ENCODE measurements around the gene MIDN.

Gene MIDN

DNA sequence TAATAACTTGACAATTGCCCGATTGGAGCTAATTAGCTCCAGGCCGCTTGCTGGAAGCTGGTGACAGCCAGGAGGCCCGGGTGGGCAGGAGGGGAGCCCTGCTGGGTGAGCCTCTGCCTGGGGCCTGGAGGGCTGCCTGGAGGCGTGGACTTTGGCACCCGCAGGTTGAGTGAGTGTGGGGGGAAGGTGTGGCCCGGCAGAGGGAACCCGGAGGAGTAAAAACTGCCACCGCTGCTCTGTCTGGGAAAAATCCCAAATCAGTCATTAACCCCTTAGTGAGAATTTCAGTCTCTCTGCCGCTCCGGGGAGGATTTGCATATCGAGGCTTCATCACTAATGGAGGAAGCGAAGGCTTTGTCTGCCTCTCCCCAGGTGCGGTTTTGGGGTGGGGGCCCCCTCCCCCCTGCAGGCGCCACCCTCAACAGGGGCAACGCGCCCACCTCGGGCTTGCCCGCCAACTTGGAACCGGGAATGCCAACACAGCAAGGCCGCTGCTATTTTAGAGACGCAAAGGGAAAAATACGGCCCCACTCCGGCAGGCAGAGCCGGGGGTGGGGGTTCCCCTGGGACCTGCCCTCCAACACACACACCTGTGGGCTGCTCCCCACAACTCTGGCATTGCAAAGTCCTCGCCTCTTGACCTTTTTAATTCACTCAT is 43.5 kb downstream of the MIDN start:
- Histone ChIP-seq H3K9me3 (ENCODE audit: control insufficient read depth, low read length) (no peaks in the 10 kb centered on the region), H3K27me3 (ENCODE audit: control insufficient read depth, insufficient read depth, low read length, poor library complexity, severe bottlenecking) (peaks cover 19% of the 10 kb centered on the region), H3K4me1 (ENCODE audit: control insufficient read depth, insufficient read depth, low read length) (peaks cover 13% of the 10 kb centered on the region), H3K4me3 (ENCODE audit: insufficient read depth, low read depth, low read length) (no peak overlapping the region), H3K36me3 (ENCODE audit: control insufficient read depth, insufficient read depth, low read length) (no peaks in the 10 kb centered on the region), H3K27ac (ENCODE audit: insufficient read depth, low read depth, low read length, poor library complexity, severe bottlenecking) (no peak overlapping the region)
- 83 to 87% methylated on average over 25 of the region's 25 CpGs for WGBS, 2 experiments

DNA sequence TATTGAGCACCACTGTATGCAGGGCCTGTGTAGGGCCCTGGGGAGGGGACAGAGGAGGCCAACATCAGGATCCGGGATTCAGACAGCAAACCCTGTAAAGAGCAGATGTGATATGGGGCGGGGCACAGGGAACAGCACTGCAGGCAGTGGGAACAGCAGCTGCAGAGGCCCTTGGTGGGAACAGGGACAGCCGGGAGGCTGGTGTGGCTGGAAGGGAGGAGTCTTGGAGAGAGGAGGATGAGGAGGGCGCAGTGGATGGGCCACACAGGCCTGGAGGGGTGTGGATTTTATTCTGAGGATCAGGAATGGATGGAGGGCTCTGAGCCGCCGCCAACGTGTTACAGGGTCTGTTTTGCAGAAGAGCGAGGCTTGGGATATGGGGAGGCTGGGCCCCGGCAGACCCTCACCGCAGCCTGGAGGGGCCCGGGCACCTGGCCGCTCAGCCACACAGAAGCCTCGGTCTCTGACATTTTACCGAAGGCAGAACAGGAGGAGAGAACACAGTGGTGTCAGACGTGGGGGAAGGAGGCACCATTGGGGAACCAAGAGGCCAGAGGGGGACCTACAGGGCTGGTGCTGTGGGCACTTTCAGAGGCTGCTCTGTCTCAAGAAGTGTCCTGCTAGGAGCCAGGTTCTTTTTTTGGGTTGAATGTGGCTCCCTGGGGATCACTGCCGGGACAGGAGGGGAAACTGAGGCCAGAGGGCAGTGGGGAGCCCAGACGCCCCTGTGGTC is 44.2 kb downstream of the MIDN start:
- WGBS, 2 experiments = 90 to 91% methylated on average over 17 of the region's 17 CpGs

DNA sequence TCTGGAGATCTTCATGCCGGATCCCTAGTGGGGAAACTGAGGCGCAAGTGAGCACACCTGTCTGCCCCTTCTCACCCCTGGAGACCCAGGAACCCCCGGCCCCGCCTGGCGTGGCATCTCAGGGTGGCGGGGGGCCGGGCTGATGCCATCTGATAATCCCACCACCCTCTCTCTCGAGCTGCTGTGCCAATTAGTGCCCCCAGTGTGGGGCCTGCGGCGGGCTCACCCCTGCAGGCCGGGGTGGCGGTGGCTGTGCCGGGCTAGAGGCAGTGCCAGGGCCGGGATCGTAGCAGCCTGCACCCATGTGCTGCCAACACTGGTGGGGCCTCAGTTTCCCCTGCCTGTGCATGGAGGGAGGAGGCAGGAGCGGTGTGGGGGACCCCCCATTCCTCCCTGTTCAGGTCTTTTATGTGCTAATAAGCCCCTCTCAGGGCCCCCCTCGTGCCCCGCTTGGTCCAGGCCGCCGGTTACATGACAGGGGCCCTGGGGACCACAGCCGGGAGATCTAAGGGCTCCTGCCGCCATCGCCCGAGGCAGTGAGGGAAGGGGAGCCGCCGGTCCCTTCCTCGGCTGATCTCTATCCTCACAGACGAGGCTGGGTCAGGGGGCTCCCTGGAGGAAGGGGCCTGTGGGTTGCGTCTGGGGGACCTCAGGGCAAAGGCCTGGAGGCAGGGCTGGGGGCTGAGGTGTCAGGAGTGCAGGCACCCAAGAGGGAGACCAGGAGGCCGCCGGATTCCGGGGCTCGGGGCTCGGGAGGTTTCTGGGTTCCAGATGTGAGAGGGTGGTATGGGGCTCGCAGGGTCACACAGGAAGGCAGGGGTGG is 45.6 kb downstream of the MIDN start:
- Histone ChIP-seq H3K4me1 (ENCODE audit: control insufficient read depth, insufficient read depth, low read length) (peaks cover 4% of the 10 kb centered on the region), H3K27me3 (ENCODE audit: control insufficient read depth, insufficient read depth, low read length, poor library complexity, severe bottlenecking) (peaks cover 19% of the 10 kb centered on the region), H3K9me3 (ENCODE audit: control insufficient read depth, low read length) (no peaks in the 10 kb centered on the region), H3K27ac (ENCODE audit: insufficient read depth, low read depth, low read length, poor library complexity, severe bottlenecking) (no peak overlapping the region), H3K4me3 (ENCODE audit: insufficient read depth, low read depth, low read length) (no peak overlapping the region), H3K36me3 (ENCODE audit: control insufficient read depth, insufficient read depth, low read length) (no peaks in the 10 kb centered on the region)
- 90% methylated on average over 35 of the region's 35 CpGs for WGBS, 2 experiments

More for the DNA sequence above, 44.2 kb downstream of the MIDN start:
- no peak overlapping the region for H3K4me3 ChIP-seq (ENCODE audit: insufficient read depth, low read depth, low read length)
- H3K27ac ChIP-seq (ENCODE audit: insufficient read depth, low read depth, low read length, poor library complexity, severe bottlenecking) = no peak overlapping the region
- H3K9me3 ChIP-seq (ENCODE audit: control insufficient read depth, low read length) = no peaks in the 10 kb centered on the region
- no peaks in the 10 kb centered on the region for H3K36me3 ChIP-seq (ENCODE audit: control insufficient read depth, insufficient read depth, low read length)
- H3K27me3 ChIP-seq (ENCODE audit: control insufficient read depth, insufficient read depth, low read length, poor library complexity, severe bottlenecking) = peaks cover 19% of the 10 kb centered on the region
- peaks cover 12% of the 10 kb centered on the region for H3K4me1 ChIP-seq (ENCODE audit: control insufficient read depth, insufficient read depth, low read length)

DNA sequence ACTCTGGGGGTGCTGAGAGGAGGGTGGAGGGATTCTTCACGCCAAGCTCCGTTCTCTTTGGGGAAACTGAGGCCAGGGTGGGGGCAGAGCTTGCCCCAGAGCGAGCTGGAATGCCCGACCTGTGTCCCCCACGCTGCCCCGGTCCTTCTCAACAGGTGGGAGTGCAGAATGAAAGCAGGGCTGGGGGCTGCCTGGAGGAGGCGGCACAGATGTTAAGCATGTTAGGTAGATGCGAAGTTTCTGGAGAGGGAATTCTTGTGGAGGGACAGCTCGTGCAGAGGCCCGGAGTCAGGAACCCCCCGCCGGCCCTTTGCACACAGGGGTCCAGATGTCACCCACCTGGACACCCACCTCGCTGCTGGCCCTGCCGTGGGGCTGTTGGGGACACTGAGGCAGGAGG is 46.3 kb downstream of the MIDN start:
- Histone ChIP-seq H3K9me3 (ENCODE audit: control insufficient read depth, low read length) (no peaks in the 10 kb centered on the region), H3K4me1 (ENCODE audit: control insufficient read depth, insufficient read depth, low read length) (peaks cover 4% of the 10 kb centered on the region), H3K27me3 (ENCODE audit: control insufficient read depth, insufficient read depth, low read length, poor library complexity, severe bottlenecking) (peaks cover 19% of the 10 kb centered on the region), H3K27ac (ENCODE audit: insufficient read depth, low read depth, low read length, poor library complexity, severe bottlenecking) (no peak overlapping the region), H3K36me3 (ENCODE audit: control insufficient read depth, insufficient read depth, low read length) (no peaks in the 10 kb centered on the region), H3K4me3 (ENCODE audit: insufficient read depth, low read depth, low read length) (no peak overlapping the region)
- 80 to 86% methylated on average over 14 of the region's 14 CpGs for WGBS, 2 experiments

DNA sequence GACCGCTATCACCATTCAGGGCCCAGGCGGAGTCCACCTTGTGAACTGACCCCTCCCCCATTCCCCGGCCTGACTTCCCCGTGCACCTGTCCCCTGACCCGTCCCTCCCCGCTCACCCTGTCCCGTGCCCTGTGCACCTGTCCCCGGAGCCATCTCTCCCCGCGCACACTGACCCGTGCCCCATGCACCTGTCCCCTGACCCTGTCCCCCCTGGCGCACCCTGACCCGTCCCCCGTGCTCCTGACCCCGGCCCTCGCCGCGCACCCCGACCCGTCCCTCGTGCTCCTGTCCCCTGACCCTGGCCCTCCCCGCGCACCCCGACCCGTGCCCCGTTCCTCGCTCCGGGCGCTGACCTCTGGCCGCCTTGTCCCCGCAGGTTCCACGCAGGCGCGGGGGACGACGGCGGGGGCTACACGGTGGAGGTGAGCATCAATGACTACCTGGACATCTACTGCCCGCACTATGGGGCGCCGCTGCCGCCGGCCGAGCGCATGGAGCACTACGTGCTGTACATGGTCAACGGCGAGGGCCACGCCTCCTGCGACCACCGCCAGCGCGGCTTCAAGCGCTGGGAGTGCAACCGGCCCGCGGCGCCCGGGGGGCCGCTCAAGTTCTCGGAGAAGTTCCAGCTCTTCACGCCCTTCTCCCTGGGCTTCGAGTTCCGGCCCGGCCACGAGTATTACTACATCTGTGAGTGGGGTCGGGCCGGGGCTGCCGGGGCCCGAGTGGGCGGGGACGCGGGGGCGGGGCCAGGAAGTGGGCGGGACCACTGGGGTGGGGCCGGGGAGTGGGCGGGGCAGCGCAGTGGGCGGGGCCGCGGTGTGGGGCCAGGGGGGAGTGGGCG is 47.0 kb downstream of the MIDN start:
- Histone ChIP-seq H3K27me3 (ENCODE audit: control insufficient read depth, insufficient read depth, low read length, poor library complexity, severe bottlenecking) (peaks cover 19% of the 10 kb centered on the region), H3K36me3 (ENCODE audit: control insufficient read depth, insufficient read depth, low read length) (no peaks in the 10 kb centered on the region), H3K9me3 (ENCODE audit: control insufficient read depth, low read length) (no peaks in the 10 kb centered on the region), H3K27ac (ENCODE audit: insufficient read depth, low read depth, low read length, poor library complexity, severe bottlenecking) (no peak overlapping the region), H3K4me1 (ENCODE audit: control insufficient read depth, insufficient read depth, low read length) (peaks cover under 1% of the 10 kb centered on the region), H3K4me3 (ENCODE audit: insufficient read depth, low read depth, low read length) (no peak overlapping the region)
- 46% methylated on average over 82 of the region's 82 CpGs for WGBS, 2 experiments

DNA sequence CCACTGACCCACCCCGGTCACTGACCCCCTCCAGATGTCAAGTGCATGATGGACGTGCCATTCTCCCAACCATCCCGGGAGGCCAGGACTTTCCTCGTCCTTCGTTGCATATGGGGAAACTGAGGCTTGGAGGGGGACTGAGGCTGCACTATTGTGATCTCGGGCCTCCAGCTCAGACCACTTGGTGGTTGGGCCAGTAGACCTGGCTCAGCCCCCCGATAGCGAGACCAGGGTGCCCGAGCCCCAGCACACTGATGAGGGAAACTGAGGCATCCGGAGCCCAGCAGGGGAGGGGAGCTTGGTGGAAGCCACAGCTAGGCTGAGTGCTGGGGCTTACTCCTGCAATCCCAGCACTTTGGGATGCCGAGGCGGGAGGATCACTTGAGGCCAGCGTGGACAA is 47.7 kb downstream of the MIDN start:
- WGBS, 2 experiments = 95% methylated on average over 13 of the region's 13 CpGs
- H3K4me1 ChIP-seq (ENCODE audit: control insufficient read depth, insufficient read depth, low read length) = no peaks in the 10 kb centered on the region
- no peak overlapping the region for H3K4me3 ChIP-seq (ENCODE audit: insufficient read depth, low read depth, low read length)
- no peaks in the 10 kb centered on the region for H3K9me3 ChIP-seq (ENCODE audit: control insufficient read depth, low read length)
- no peaks in the 10 kb centered on the region for H3K36me3 ChIP-seq (ENCODE audit: control insufficient read depth, insufficient read depth, low read length)
- peaks cover 19% of the 10 kb centered on the region for H3K27me3 ChIP-seq (ENCODE audit: control insufficient read depth, insufficient read depth, low read length, poor library complexity, severe bottlenecking)
- H3K27ac ChIP-seq (ENCODE audit: insufficient read depth, low read depth, low read length, poor library complexity, severe bottlenecking) = no peak overlapping the region

DNA sequence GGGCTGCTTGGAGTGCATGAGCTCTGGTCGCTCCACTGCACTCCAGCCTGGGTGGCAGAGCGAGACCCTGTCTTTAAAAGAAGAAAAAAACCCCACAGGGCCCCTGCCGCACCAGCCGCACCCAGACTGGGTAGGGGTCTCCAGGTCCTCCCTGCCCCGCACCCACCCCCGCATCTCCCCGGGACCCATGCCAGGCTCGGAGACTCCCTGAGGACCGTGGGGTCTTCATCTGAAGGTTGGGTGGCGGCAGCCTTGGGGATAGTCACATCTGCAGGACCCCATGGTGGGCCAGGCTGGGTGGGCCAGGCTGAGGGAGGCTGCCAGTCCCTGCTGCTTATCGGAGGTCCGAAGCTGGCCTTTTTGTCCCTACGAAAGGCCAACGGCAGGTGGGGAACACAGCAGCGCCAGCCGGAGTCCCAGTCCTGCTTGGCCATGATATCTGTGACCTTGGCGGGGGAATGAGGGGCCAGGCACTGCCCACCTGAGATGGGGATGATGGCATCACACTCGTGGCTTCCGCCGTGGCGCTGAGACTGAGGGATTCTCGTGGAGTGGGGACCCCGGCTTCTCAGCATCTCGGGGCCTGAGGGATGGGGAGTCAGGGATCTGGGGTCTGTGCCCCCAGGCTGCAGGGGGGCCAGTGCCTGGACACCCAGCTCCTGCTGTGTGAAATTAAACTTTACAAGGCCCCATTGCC is 48.3 kb downstream of the MIDN start:
- Histone ChIP-seq H3K27me3 (ENCODE audit: control insufficient read depth, insufficient read depth, low read length, poor library complexity, severe bottlenecking) (peaks cover 19% of the 10 kb centered on the region), H3K27ac (ENCODE audit: insufficient read depth, low read depth, low read length, poor library complexity, severe bottlenecking) (no peak overlapping the region), H3K9me3 (ENCODE audit: control insufficient read depth, low read length) (no peaks in the 10 kb centered on the region), H3K4me3 (ENCODE audit: insufficient read depth, low read depth, low read length) (no peak overlapping the region), H3K4me1 (ENCODE audit: control insufficient read depth, insufficient read depth, low read length) (no peaks in the 10 kb centered on the region), H3K36me3 (ENCODE audit: control insufficient read depth, insufficient read depth, low read length) (no peaks in the 10 kb centered on the region)
- WGBS, 2 experiments = 95% methylated on average over 24 of the region's 24 CpGs

DNA sequence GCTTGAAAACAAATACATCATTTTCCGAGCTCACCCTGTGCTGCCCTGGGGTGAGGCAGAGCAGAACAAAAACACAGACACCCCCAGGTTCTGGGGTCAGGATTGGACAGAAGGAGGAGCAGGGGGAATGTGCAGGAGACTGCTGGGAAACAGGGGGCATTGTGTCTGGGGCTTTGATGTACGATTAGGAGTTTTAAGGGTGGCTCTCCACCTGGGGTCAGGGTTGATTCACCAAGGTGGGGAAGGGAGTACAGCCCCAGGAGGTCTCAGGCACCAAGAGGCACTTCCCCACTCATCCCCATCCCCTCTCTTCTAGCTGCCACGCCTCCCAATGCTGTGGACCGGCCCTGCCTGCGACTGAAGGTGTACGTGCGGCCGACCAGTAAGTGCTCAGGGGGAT is 49.9 kb downstream of the MIDN start:
- Histone ChIP-seq H3K36me3 (ENCODE audit: control insufficient read depth, insufficient read depth, low read length) (no peaks in the 10 kb centered on the region), H3K27me3 (ENCODE audit: control insufficient read depth, insufficient read depth, low read length, poor library complexity, severe bottlenecking) (peaks cover 19% of the 10 kb centered on the region), H3K4me3 (ENCODE audit: insufficient read depth, low read depth, low read length) (no peak overlapping the region), H3K27ac (ENCODE audit: insufficient read depth, low read depth, low read length, poor library complexity, severe bottlenecking) (no peak overlapping the region), H3K9me3 (ENCODE audit: control insufficient read depth, low read length) (no peaks in the 10 kb centered on the region), H3K4me1 (ENCODE audit: control insufficient read depth, insufficient read depth, low read length) (no peaks in the 10 kb centered on the region)
- 91% methylated on average over 8 of the region's 8 CpGs for WGBS, 2 experiments

DNA sequence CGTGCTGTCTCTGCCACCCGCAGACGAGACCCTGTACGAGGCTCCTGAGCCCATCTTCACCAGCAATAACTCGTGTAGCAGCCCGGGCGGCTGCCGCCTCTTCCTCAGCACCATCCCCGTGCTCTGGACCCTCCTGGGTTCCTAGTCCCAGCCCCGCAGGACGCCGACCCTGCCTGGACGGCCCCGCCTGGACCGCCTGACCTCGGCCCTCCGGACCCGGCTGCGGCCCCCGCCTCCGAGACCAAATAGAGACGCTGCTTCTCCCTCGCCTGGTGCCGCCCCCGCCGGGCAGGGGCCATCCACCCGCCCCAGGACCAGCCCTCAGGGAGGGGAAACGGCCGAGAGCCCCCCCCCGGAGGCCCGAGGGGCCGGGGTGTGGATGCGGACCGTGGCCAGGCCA is 51.4 kb downstream of the MIDN start:
- no peaks in the 10 kb centered on the region for H3K9me3 ChIP-seq (ENCODE audit: control insufficient read depth, low read length)
- no peak overlapping the region for H3K4me3 ChIP-seq (ENCODE audit: insufficient read depth, low read depth, low read length)
- H3K27ac ChIP-seq (ENCODE audit: insufficient read depth, low read depth, low read length, poor library complexity, severe bottlenecking) = no peak overlapping the region
- no peaks in the 10 kb centered on the region for H3K4me1 ChIP-seq (ENCODE audit: control insufficient read depth, insufficient read depth, low read length)
- H3K27me3 ChIP-seq (ENCODE audit: control insufficient read depth, insufficient read depth, low read length, poor library complexity, severe bottlenecking) = peaks cover 8% of the 10 kb centered on the region
- 92 to 94% methylated on average over 34 of the region's 34 CpGs for WGBS, 2 experiments
- H3K36me3 ChIP-seq (ENCODE audit: control insufficient read depth, insufficient read depth, low read length) = no peaks in the 10 kb centered on the region

Measured in ectodermal cell (in vitro differentiated cells).